HG03457 (cell line): ENCODE results near the gene MAP3K20.
"Not testable (repeated sequence)": the region's sequence is repeated elsewhere in the genome, so short reads cannot be mapped to it uniquely, and the experiment has no call there.

Experiments used
- ATAC-seq: cut with Tn5 transposase; IDR thresholded peaks from one replicate; pipeline ENCODE4 v1.9.1; 2021; ENCODE audit warnings: moderate number of reproducible peaks; ENCODE audit not compliant: unreplicated experiment

Gene MAP3K20

DNA sequence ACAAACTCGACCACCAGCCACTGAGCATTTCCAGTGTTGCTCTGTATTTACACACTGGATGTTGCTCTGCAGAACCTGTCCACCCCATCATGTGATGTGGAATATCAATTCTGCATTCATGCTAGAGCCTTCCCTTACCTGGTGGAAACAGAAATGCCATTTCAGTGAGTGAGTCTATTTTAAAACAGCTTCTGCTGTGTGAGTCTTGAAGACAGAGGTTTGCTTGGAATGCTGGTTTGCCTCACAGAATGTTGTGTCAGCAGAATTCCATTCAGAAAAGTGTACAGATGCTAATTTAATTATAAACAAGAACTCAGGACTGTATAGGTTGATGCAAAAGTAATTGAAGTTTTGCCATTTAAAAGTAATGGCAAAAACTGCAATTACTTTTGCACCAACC is 118.3 kb downstream of the MAP3K20 start:
- ATAC-seq, result no peak

DNA sequence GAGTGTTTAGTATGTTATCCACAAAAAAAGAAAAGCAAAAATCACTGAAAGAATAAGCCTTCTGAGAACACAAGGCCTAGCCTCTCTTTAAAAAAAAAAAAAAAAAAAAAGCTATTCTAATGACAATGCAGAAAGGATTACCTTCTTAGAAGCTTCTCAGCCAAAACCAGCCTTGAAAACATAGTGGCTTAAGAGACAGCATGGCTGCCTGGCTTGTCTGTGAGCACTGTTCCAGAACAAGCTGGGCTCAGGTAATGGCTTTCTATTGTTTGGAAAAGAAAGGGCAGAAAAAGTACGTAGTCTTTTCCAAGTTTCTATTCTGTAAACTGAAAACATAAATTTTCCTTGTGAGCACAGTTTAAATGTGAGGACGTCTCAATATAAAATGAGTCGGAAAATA is 119.5 kb downstream of the MAP3K20 start:
- ATAC-seq, result no peak

GRCh38 chr2:173196080-173196479 is 120.4 kb downstream of the MAP3K20 start:
- ATAC-seq, result no peak

DNA sequence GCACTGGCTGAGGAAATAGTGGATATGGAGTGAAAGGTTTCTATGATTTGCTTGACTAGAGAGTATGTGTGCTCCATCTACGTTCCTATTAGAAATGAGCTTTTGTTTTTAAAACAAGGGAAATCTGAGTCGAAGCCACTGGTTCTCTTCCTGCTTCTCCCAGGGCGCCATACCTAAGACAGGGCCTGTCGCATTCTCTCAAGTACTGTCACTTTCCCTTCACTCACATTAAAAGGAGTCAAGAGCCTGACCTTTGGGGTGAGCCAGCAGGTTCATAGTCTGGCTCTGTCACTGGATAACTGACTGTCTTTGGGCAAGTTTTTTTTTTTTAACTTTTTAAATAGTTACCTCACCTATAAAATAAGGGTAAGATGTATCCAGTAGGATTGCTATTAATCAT is 121.0 kb downstream of the MAP3K20 start:
- no peak for ATAC-seq

GRCh38 chr2:173198327-173198726 is 122.7 kb downstream of the MAP3K20 start:
- ATAC-seq, result no peak

GRCh38 chr2:173199294-173199693 is 123.6 kb downstream of the MAP3K20 start:
- no peak for ATAC-seq

- ATAC-seq, result no peak
Observed at GRCh38 chr2:173202570-173202969, 126.9 kb downstream of the MAP3K20 start.

GRCh38 chr2:173204316-173204715 is 128.7 kb downstream of the MAP3K20 start:
- ATAC-seq, result no peak

GRCh38 chr2:173205375-173205774 is 129.7 kb downstream of the MAP3K20 start:
- ATAC-seq, result no peak

DNA sequence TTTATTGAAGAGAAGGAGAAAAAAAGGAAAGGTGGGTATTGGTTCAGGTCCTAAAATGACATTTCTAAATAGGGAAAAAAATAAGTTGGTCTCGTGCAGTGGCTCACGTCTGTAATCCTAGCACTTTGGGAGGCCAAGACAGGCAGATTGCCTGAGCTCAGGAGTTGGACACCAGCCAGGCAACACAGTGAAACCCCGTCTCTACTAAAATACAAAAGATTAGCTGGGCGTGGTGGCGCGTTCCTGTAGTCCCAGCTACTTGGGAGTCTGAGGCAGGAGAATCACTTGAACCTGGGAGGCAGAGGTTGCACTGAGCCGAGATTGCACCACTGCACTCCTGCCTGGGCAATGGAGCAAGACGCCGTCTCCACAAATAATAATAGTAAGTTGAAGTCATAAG is 131.5 kb downstream of the MAP3K20 start:
- not testable (repeated sequence) for ATAC-seq

- ATAC-seq, result no peak
Observed at GRCh38 chr2:173210270-173211196, 134.9 kb downstream of the MAP3K20 start.

DNA sequence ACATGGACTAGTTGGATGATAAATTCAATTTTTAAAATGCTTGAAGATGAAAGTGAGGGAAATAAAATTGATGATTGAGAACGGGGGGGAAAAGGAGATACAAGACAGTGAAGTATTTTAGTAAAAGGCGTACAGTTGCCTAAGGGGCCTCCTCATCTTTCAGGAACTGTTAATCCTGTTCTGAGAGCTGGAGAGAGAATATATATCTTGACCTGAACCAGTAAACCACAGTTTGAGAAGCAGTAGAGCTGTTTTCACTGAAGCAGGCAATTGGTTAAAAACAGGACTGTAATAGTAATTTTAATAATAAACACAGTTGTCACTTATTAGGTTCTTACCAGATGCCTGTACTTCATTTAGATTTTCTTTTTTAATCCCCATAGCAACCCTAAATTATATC is 137.5 kb downstream of the MAP3K20 start:
- ATAC-seq, result no peak

DNA sequence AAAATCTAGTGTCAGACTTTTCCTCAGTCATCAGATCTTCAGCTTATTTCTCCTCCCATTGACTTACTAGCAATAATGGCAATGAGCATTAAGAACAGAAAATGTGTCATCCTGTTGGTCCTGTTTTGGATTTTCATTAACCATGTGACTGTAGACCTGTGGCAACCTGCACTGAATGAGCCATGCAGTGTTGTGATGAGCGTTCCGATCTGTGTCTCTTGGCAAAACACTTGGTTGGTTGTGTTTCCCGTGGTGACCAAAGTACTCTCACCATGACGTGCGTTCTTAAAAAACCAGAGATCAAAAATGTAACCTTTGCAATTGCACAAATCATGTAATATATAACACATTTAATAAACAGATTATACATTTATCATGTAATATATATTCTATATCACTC is 138.6 kb downstream of the MAP3K20 start:
- no peak for ATAC-seq

DNA sequence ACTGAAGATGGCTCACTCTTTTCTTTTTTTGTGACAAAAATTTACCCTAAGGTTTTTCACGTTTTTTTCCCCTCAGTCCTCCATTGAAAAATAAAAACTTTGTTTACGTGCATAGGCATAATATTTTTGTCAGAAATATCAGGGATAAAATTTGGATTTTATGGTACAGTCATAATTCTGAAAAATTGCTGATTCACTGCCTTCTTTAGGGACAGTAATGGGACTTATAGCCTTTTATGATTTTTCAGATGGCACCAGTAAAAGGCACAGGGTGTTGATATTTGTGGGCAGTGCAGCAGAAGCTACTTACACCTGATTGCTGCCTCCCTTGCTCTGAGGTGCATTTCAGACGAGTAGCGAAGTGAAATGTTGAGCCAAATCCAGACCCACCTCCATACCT is 139.7 kb downstream of the MAP3K20 start:
- no peak for ATAC-seq

DNA sequence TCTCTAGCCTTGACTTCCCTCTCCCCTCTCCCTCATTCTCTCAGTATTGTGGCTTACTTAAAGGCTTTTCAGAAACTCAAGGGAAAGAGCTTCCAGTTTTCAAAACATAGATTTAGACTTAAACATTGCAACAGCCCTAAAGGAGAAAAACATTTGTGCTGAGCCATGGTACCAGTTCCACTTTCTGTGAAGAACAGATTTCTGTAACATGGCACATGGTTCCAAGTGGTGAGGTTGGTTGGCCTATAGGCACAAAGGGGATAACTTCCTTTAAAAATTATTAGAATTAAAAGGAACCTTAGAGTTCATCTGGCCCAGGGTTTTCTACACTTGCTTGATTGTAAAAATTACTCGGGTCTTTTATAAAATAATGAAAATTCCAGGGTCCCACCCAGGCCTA is 140.4 kb downstream of the MAP3K20 start:
- no peak for ATAC-seq

- no peak for ATAC-seq
Observed at GRCh38 chr2:173216668-173217067, 141.0 kb downstream of the MAP3K20 start.

GRCh38 chr2:173217116-173217840 is 141.6 kb downstream of the MAP3K20 start:
- ATAC-seq, result no peak

- no peak for ATAC-seq
Observed at GRCh38 chr2:173218326-173219056, 142.8 kb downstream of the MAP3K20 start.

GRCh38 chr2:173221132-173221695 is 145.6 kb downstream of the MAP3K20 start:
- no peak for ATAC-seq

DNA sequence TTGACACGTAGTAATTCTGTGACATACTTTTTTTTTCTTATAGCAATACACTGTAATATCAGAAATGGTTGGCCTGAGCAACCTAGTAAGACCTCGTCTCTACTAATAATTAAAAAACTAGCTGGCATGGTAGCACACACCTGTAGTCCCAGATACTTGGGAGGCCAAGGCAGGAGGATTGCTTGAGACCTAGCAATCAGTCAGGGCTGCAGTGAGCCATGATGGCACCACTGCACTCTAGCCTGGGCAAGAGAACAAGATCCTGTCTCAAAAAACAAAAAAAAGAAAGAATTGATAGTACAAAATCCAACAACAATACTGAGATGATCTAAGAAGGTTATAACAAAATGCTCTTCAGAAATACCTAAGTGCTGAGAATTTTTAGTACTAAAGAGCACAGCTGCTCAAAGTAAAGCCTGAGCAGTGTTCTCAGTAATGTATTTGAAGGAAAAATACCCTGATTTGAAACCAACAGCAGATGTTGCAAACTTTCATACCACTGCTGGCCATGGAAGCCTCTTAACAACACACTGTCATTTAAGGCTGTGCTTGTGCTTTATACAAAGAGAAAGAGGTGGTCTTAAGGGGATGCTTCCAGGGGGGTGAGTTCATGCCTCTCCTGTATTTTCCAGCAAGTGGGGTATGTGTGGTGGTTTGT is 146.4 kb downstream of the MAP3K20 start:
- no peak for ATAC-seq

DNA sequence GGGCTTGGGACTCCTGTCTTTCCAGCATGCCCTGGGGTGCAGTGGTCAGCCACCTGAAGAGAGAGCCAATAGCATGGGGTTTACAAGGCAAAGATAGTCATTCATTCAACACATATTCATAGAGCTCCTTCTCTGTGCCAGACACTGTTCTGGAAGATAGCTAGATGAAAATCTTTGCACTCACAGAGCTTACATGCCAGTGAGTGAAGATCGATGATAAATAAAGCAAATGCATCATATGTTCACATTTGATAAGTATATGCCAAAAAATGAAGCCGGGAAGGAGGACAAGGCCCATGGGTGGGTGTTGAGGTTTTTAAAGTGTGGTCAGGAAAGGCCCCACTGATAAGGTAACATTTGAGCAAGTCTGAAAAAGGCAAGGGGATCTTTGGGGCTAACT is 148.2 kb downstream of the MAP3K20 start:
- ATAC-seq, result no peak
